Stimulated activated CD8-positive, alpha-beta memory T cell treated with anti-CD3 and anti-CD28 coated beads, Interleukin-7, amount 100 ng/mL, for 24 hours (primary cell): ENCODE results near the gene TSACC.
A peak's percentile ranks its signal among the peaks of the same experiment; 100 is the strongest.
"Not testable (repeated sequence)": the region's sequence is repeated elsewhere in the genome, so short reads cannot be mapped to it uniquely, and the experiment has no call there.

Experiments
- DNase-seq: peaks from one replicate; pipeline ENCODE4 v3.0.0-alpha.2; 2020; ENCODE audit warnings: low read depth

The TSACC gene

GRCh38 chr1:156346636-156347035, 8.3 kb downstream of the TSACC start:
- DNase-seq = no peak

GRCh38 chr1:156347331-156347730, 9.0 kb downstream of the TSACC start:
- no peak for DNase-seq

GRCh38 chr1:156352481-156352880, 14.2 kb downstream of the TSACC start:
- not testable (repeated sequence) for DNase-seq

GRCh38 chr1:156356262-156356874, 18.0 kb downstream of the TSACC start:
- DNase-seq = no peak

GRCh38 chr1:156356875-156357534, 18.7 kb downstream of the TSACC start:
- DNase-seq = peak; percentile 30

- DNase-seq = no peak
Observed at GRCh38 chr1:156357977-156358376, 19.7 kb downstream of the TSACC start.

- no peak for DNase-seq
Observed at GRCh38 chr1:156358641-156359040, 20.3 kb downstream of the TSACC start.

- no peak for DNase-seq
Observed at GRCh38 chr1:156359249-156359648, 20.9 kb downstream of the TSACC start.

GRCh38 chr1:156359973-156360372, 21.6 kb downstream of the TSACC start:
- DNase-seq = no peak

- no peak for DNase-seq
Observed at GRCh38 chr1:156360534-156360933, 22.2 kb downstream of the TSACC start.

- no peak for DNase-seq
Observed at GRCh38 chr1:156365754-156366153, 27.4 kb downstream of the TSACC start.

GRCh38 chr1:156366378-156367166, 28.2 kb downstream of the TSACC start:
- DNase-seq = no peak

- DNase-seq = no peak
Observed at GRCh38 chr1:156367383-156368156, 29.2 kb downstream of the TSACC start.

- DNase-seq = no peak
Observed at GRCh38 chr1:156368157-156368658, 29.9 kb downstream of the TSACC start.

- DNase-seq = no peak
Observed at GRCh38 chr1:156368889-156369684, 30.8 kb downstream of the TSACC start, which contains the start of gene RHBG. Gene RHBG, plus strand, starts transcription at chr1:156369211. Its CDS starts 39 bp downstream, at chr1:156369250.

- DNase-seq = not testable (repeated sequence)
Observed at GRCh38 chr1:156369685-156370286, 31.5 kb downstream of the TSACC start.

GRCh38 chr1:156371553-156372264, 33.4 kb downstream of the TSACC start:
- no peak for DNase-seq

GRCh38 chr1:156372265-156372586, 33.9 kb downstream of the TSACC start:
- no peak for DNase-seq

- DNase-seq = no peak
Observed at GRCh38 chr1:156372876-156373275, 34.5 kb downstream of the TSACC start.

- DNase-seq = no peak
Observed at GRCh38 chr1:156373546-156373945, 35.2 kb downstream of the TSACC start.
